Small intestine (tissue), 7 donors: ENCODE results near the gene MDGA2. TPM values are rescaled to one million over a fixed set of nuclear protein-coding genes. Genes with fewer than 3 reads are reported as not detected.
"Not testable (repeated sequence)": the region's sequence is repeated elsewhere in the genome, so short reads cannot be mapped to it uniquely, and the experiment has no call there.

Experiments
- DNase-seq, 2 donors: peaks; one replicate each; pipeline versions ENCODE4 v3.0.0 to v3.0.0-alpha.2; 2013
- FAIRE-seq: peaks from 2 replicates; lab custom pipeline; 2012; peaks lifted over from hg19 to GRCh38; lab: Jason Lieb, UNC
- H3K27ac ChIP-seq, 3 donors: one replicate each; pipeline ENCODE4 v1.5.1; 2013; ENCODE audit warnings: low read length in 2 of 3, mild to moderate bottlenecking in 2 of 3, control low read depth in 1 of 3, inconsistent platforms in 1 of 3, low read depth in 1 of 3, moderate library complexity in 1 of 3
- H3K27me3 ChIP-seq, 3 donors: one replicate each; pipeline ENCODE4 v1.6.1; 2013; ENCODE audit warnings: low read length in 3 of 3, inconsistent platforms in 1 of 3; ENCODE audit not compliant: control insufficient read depth in 3 of 3, insufficient read depth in 3 of 3
- H3K36me3 ChIP-seq, 3 donors: one replicate each; pipeline ENCODE4 v1.6.1; 2013; ENCODE audit warnings: low read length in 3 of 3, inconsistent platforms in 1 of 3, low read depth in 1 of 3, mild to moderate bottlenecking in 1 of 3, moderate library complexity in 1 of 3; ENCODE audit not compliant: control insufficient read depth in 3 of 3, insufficient read depth in 2 of 3
- H3K4me1 ChIP-seq, 3 donors: one replicate each; pipeline ENCODE4 v1.6.1; 2013; ENCODE audit warnings: low read length in 2 of 3, inconsistent platforms in 1 of 3, low read depth in 1 of 3, mild to moderate bottlenecking in 1 of 3, moderate library complexity in 1 of 3; ENCODE audit not compliant: control insufficient read depth in 3 of 3, insufficient read depth in 2 of 3
- H3K4me3 ChIP-seq, 3 donors: one replicate each; pipeline ENCODE4 v1.5.1; 2013; ENCODE audit warnings: low read length in 3 of 3, control low read depth in 1 of 3, inconsistent platforms in 1 of 3, low read depth in 1 of 3, mild to moderate bottlenecking in 1 of 3, moderate library complexity in 1 of 3
- H3K9me3 ChIP-seq, 2 donors: one replicate each; pipeline ENCODE4 v1.6.1; 2013; ENCODE audit warnings: low read depth in 1 of 2, low read length in 1 of 2; ENCODE audit not compliant: control insufficient read depth in 2 of 2, insufficient read depth in 1 of 2
- WGBS, 3 donors: extraction: QIAGEN DNeasy Blood & Tissue Kit; methylation state at CpG; one replicate each; pipeline ENCODE4 v1.1.7; 2013; 5-methylcytosine and 5-hydroxymethylcytosine counted together
- polyA plus RNA-seq, 4 donors: library from polyadenylated mRNA; stranded (reverse) in 3 of 4; unstranded in 1 of 4; fragments of 200-250 nt in 3 of 4; fragments of 120-200 nt in 1 of 4; gene quantifications; one replicate each; pipeline versions ENCODE4 v1.2.1 to v1.2.3, GENCODE V29; 2013
- donor health status: healthy with polysubstance abuse.
- donor health status: control.
- donor health status: control.
- donor health status: Bipolar disorder and iron deficiency.
- donor health status: healthy.

Gene MDGA2
- polyA plus RNA-seq, 4 donors, result 0.01 to 0.06 TPM; not detected in 2

DNA sequence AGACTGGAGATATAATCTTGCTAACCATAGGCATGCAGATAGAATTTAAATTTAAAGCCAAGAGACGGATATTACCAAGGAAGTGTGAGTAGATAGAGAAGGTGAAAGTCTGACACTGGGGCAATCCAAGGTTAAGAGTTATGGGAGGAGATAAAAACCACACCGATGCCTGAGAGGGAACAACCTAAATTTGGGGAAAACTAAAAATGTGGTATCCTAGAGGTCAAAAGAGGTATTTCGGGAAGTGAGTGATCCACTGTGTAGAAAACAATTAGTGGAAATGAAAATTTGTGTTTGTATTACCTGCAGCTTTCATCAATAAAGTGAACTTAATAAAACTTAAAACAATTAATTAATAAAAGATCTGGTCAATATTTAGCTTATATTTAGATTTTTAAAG lies 754.9 kb downstream of the MDGA2 start:
- Histone ChIP-seq H3K4me1 (no peaks in the 10 kb centered on the region), H3K4me3 (no peak overlapping the region), H3K9me3 (no peaks in the 10 kb centered on the region), H3K36me3 (no peaks in the 10 kb centered on the region), H3K27ac (no peak overlapping the region), H3K27me3 (no peaks in the 10 kb centered on the region)
- DNase-seq (no peak), FAIRE-seq (no peak)
- WGBS, 3 donors, result 83 to 90% (median 86%) methylated on average over 3 of the region's 3 CpGs

DNA sequence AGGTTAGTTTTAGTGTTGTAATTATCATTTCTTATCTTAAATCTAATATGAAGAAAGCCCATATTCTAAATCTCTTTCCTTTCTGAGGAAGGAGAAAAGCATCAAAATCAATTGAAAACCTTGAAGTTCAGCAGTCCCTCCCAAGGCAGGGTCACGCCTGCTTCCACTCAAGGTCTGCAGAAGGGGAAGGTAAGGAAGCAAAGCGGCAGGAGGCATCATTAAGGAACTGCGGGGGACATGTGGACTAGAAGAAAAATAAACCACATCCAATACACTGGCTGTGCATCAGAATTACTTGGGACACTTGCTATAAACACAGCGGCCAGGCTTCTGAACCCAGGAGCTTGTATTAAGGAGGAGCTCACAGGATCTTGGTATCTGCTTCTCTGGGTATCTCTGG lies 759.9 kb downstream of the MDGA2 start:
- WGBS, 3 donors, result 75 to 83% (median 77%) methylated on average over 3 to 4 of the region's 4 CpGs
- H3K4me3 ChIP-seq, FAIRE-seq: not testable (repeated sequence)

DNA sequence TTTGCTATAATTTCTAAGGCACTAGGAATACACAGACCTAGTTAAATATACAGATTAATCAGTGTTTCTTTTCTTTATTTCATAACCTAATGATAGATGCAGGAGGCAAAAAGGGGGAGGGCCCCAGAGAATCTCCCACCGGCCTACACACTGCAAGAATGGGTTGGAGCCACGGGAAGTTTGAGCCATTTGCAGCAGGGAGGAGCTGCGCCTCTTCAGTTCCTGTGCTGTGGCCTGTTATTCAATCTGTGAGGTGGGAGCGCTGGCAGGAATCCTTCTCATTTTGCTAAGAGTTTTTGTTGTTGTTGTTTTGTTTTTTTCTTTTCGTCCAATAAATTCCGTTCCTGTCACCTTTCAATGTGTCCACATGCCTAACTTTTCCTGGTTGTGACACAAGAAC lies 772.6 kb downstream of the MDGA2 start:
- 71 to 83% (median 73%) methylated on average over 6 of the region's 6 CpGs for WGBS, 3 donors
- Histone ChIP-seq H3K27me3 (no peaks in the 10 kb centered on the region), H3K4me3 (no peak overlapping the region), H3K36me3 (no peaks in the 10 kb centered on the region), H3K4me1 (no peaks in the 10 kb centered on the region), H3K9me3 (no peaks in the 10 kb centered on the region), H3K27ac (no peak overlapping the region)
- no peak for DNase-seq
- FAIRE-seq, result no peak

More for the DNA sequence above, 759.9 kb downstream of the MDGA2 start:
- not testable (repeated sequence) for H3K4me1 ChIP-seq, H3K9me3 ChIP-seq, DNase-seq, H3K27ac ChIP-seq, H3K36me3 ChIP-seq, H3K27me3 ChIP-seq

DNA sequence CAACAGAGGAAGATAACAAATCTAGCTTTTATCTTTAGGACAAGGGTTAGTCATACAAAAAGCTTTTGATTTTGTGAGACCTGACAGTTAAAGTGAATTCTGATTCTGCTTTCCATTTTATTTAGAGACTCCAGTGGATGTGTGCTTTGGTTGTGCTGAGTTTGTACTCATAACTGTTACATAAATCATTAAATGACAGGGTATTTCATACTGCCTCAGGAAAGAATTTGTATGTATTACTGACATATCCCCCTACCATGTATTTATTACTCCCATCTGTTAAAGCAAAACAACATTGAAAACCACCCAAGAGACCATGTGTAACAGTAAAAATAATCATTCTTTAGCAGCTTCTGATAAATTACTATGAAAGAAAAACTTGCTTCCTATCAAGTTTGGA lies 780.9 kb downstream of the MDGA2 start:
- no peaks in the 10 kb centered on the region for H3K27me3 ChIP-seq
- no peak overlapping the region for H3K27ac ChIP-seq
- no peaks in the 10 kb centered on the region for H3K9me3 ChIP-seq
- no peaks in the 10 kb centered on the region for H3K4me1 ChIP-seq
- no peaks in the 10 kb centered on the region for H3K36me3 ChIP-seq
- no peak for DNase-seq
- no peak overlapping the region for H3K4me3 ChIP-seq
- no peak for FAIRE-seq

DNA sequence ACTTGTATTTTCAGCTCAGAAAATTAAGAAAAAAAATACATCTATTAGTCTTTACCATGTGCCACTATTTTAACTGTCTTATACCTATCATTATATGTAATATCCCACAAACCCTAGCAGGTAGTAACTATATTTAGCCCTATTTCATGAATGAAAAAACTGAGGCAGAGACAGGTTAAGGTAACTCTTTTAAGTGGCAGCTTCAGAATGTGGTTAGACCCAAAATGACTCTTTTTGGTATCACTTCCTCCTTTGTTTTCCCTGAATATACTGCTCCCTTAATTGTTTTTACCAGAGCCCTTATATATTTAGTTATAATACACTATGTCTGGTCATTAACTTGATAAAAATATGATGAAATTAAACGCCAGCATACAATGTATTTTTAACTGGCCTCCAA lies 788.3 kb downstream of the MDGA2 start:
- FAIRE-seq, result no peak
- H3K4me1 ChIP-seq, result no peaks in the 10 kb centered on the region
- no peaks in the 10 kb centered on the region for H3K9me3 ChIP-seq
- no peak overlapping the region for H3K27ac ChIP-seq
- 86 to 91% (median 88%) methylated on average over 1 of the region's 1 CpG for WGBS, 3 donors
- H3K36me3 ChIP-seq, result no peaks in the 10 kb centered on the region
- H3K27me3 ChIP-seq, result no peaks in the 10 kb centered on the region
- DNase-seq, result no peak
- no peak overlapping the region for H3K4me3 ChIP-seq

DNA sequence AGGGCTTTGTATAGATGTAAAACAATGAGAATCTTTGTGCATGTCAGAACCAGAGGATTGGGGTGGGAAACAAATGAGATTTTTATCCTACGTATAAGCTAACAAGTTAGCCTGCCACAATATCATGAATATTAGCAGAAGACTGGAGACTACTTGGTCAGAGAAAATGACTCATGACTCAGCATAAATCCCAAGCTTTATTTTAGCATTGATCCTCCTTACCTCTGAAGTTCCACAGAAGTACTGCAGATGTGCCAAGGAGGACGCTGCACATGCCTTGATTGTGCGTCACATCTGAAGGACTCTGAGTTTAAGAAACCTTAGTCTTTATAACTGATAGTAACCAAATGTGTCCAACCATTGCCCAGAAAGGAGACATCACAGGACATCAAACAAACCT lies 789.8 kb downstream of the MDGA2 start:
- H3K4me1 ChIP-seq, result no peaks in the 10 kb centered on the region
- FAIRE-seq (no peak), DNase-seq (no peak)
- 85 to 89% (median 88%) methylated on average over 3 of the region's 3 CpGs for WGBS, 3 donors
- no peaks in the 10 kb centered on the region for H3K9me3 ChIP-seq
- no peaks in the 10 kb centered on the region for H3K27me3 ChIP-seq
- no peak overlapping the region for H3K4me3 ChIP-seq
- no peak overlapping the region for H3K27ac ChIP-seq
- H3K36me3 ChIP-seq, result no peaks in the 10 kb centered on the region

DNA sequence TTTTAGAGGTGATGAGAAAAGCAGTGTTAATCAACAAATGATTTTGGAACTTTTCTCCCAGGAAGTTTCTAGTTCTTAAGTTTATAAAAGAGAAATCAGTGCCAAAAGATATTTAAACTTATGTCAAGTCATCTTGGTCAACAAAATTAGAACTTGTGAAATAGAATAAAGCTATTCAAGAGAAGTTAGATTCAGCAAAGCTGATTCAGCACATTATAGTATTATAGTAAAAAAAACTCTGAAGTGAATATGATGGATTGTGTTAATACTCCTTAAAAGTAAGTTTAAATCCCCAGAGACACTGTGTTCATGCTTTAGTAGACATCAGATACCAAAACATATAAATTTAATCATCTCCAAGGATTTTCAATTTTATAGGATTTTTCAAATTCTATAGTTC lies 813.7 kb downstream of the MDGA2 start:
- Histone ChIP-seq H3K9me3 (no peaks in the 10 kb centered on the region), H3K36me3 (no peaks in the 10 kb centered on the region), H3K4me3 (no peak overlapping the region), H3K27ac (no peak overlapping the region), H3K27me3 (no peaks in the 10 kb centered on the region), H3K4me1 (no peaks in the 10 kb centered on the region)
- no peak for FAIRE-seq
- no peak for DNase-seq

DNA sequence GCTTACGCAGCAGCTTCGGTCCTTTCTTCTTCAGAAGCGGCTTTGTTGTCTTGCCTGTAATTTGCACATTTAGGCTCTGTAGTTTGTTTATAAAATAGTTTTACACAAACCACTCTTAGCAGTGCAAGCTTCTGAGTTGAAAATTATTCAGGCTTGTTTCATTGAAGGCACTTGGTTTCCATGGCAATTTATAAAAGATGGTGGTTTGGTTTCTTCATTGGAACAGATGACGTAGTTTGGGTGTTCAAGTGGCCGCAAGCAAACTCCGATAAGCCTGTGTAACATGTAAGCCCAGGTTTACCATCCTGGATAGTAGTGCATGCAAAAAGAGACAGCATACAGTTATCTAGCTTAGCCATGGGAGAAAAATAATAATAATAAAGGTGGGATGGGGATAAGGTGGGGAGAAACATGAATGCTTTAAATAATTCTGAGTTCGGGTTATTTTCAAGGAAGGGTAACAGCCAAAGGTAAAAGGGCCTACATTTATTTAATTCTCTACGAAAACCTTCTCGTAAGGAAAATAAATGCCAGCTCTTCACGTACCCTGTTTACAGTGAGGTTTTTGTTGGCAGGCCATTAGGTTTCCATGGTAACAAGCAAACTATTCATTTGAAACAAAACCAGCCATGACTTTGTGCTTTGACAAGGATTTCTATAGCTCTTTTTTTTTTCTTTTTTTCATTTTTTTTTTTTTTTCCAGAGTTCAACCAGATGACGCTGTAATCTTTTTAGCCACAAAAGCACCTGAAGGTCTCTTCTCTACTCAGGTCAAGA lies 834.3 kb downstream of the MDGA2 start:
- no peak overlapping the region for H3K4me3 ChIP-seq
- 82 to 88% (median 86%) methylated on average over 11 of the region's 11 CpGs for WGBS, 3 donors
- FAIRE-seq, result no peak
- H3K27ac ChIP-seq, result no peak overlapping the region
- H3K9me3 ChIP-seq, result no peaks in the 10 kb centered on the region
- DNase-seq, result no peak
- H3K36me3 ChIP-seq, result no peaks in the 10 kb centered on the region
- no peaks in the 10 kb centered on the region for H3K27me3 ChIP-seq
- H3K4me1 ChIP-seq, result no peaks in the 10 kb centered on the region

DNA sequence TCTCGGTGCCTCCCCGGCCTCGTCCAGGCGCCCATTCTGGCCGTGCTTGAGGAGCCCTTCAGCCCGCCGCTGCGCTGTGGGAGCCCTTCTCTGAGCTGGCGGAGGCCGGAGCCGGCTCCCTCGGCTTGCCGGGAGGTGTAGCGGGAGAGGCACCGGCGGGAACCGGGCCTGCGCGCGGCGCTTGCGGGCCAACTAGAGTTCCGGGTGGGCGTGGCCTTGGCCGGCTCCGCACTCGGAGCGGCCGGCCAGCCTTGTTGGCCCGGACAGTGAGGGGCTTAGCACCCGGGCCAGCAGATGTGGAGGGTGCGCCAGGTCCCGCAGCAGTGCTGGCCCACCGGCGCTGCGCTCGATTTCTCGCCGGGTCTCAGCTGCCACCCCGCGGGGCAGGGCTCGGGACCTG lies 855.1 kb downstream of the MDGA2 start:
- H3K4me1 ChIP-seq, result no peaks in the 10 kb centered on the region
- no peaks in the 10 kb centered on the region for H3K27me3 ChIP-seq
- DNase-seq, result no peak
- H3K27ac ChIP-seq, result no peak overlapping the region
- no peak overlapping the region for H3K4me3 ChIP-seq
- H3K9me3 ChIP-seq, result no peaks in the 10 kb centered on the region
- no peaks in the 10 kb centered on the region for H3K36me3 ChIP-seq
- WGBS, 3 donors, result 95 to 98% (median 96%) methylated on average over 28 to 42 of the region's 42 CpGs
- no peak for FAIRE-seq
